NT2/D1 (cell line): ENCODE results near the gene NELL1.

Experiments used
- SUZ12 ChIP-seq: IDR thresholded peaks from 2 replicates; pipeline ENCODE4 v1.6.1; 2011; ENCODE audit not compliant: insufficient read length, insufficient read depth; ENCODE audit errors: extremely low read depth
- YY1 ChIP-seq: IDR thresholded peaks from 2 replicates; pipeline ENCODE4 v1.6.1; 2011; ENCODE audit not compliant: insufficient read length, insufficient read depth

- TF ChIP-seq YY1 (no peak), SUZ12 (no peak)
Observed at GRCh38 chr11:21410513-21410912, 741.1 kb downstream of the NELL1 start.
